Stimulated activated CD4-positive, alpha-beta T cell treated with anti-CD3 and anti-CD28 coated beads, Interleukin-2, amount 100 ng/mL, for 4 hours (primary cell): ENCODE data around the gene ALCAM.
"Not testable (repeated sequence)": the region's sequence is repeated elsewhere in the genome, so short reads cannot be mapped to it uniquely, and the experiment has no call there.

Experiments used
- DNase-seq: peaks from one replicate; pipeline ENCODE4 v3.0.0-alpha.2; 2020; ENCODE audit warnings: low read depth

The ALCAM gene

GRCh38 chr3:105389759-105390158 lies 23.1 kb downstream of the ALCAM start:
- DNase-seq, result not testable (repeated sequence)

GRCh38 chr3:105392598-105392997 lies 25.9 kb downstream of the ALCAM start:
- DNase-seq, result not testable (repeated sequence)

GRCh38 chr3:105394177-105394576 lies 27.5 kb downstream of the ALCAM start:
- no peak for DNase-seq

GRCh38 chr3:105397974-105398373 lies 31.3 kb downstream of the ALCAM start:
- DNase-seq, result no peak

GRCh38 chr3:105398437-105398836 lies 31.7 kb downstream of the ALCAM start:
- no peak for DNase-seq

GRCh38 chr3:105399062-105399461 lies 32.4 kb downstream of the ALCAM start:
- no peak for DNase-seq

GRCh38 chr3:105399611-105400010 lies 32.9 kb downstream of the ALCAM start:
- no peak for DNase-seq

- no peak for DNase-seq
Measured at GRCh38 chr3:105401254-105401653, 34.5 kb downstream of the ALCAM start.

- DNase-seq, result no peak
Measured at GRCh38 chr3:105401691-105402149, 35.0 kb downstream of the ALCAM start.

GRCh38 chr3:105402287-105402801 lies 35.6 kb downstream of the ALCAM start:
- DNase-seq, result no peak

- DNase-seq, result not testable (repeated sequence)
Measured at GRCh38 chr3:105403034-105403433, 36.3 kb downstream of the ALCAM start.

GRCh38 chr3:105406268-105406667 lies 39.6 kb downstream of the ALCAM start:
- no peak for DNase-seq

- DNase-seq, result no peak
Measured at GRCh38 chr3:105409364-105409763, 42.7 kb downstream of the ALCAM start.

- no peak for DNase-seq
Measured at GRCh38 chr3:105413343-105413887, 46.7 kb downstream of the ALCAM start.

GRCh38 chr3:105414841-105415240 lies 48.1 kb downstream of the ALCAM start:
- DNase-seq, result no peak

GRCh38 chr3:105415951-105416350 lies 49.2 kb downstream of the ALCAM start:
- no peak for DNase-seq

- no peak for DNase-seq
Measured at GRCh38 chr3:105417525-105418289, 51.0 kb downstream of the ALCAM start.

GRCh38 chr3:105422645-105423044 lies 55.9 kb downstream of the ALCAM start:
- DNase-seq, result no peak

GRCh38 chr3:105423397-105423796 lies 56.7 kb downstream of the ALCAM start:
- DNase-seq, result no peak

GRCh38 chr3:105424412-105425152 lies 57.9 kb downstream of the ALCAM start:
- no peak for DNase-seq

- no peak for DNase-seq
Measured at GRCh38 chr3:105425153-105425502, 58.4 kb downstream of the ALCAM start.

GRCh38 chr3:105427332-105427731 lies 60.6 kb downstream of the ALCAM start:
- DNase-seq, result no peak
